ENCODE results near the gene TUBE1.

Gene TUBE1

GRCh38 chr6:112039431-112039770, 47.9 kb downstream of the TUBE1 start:
- no peak for DNase-seq (ENCODE audit: low read depth, low spot score)
- no peak overlapping the region for H3K4me3 ChIP-seq (ENCODE audit: low read length)

- no peak for DNase-seq (ENCODE audit: low read depth, low spot score)
- H3K4me3 ChIP-seq (ENCODE audit: low read length), result no peak overlapping the region
Observed at GRCh38 chr6:112038756-112039430, 48.4 kb downstream of the TUBE1 start.

- no peak for DNase-seq (ENCODE audit: low read depth, low spot score)
- H3K4me3 ChIP-seq (ENCODE audit: low read length), result no peak overlapping the region
Observed at GRCh38 chr6:112038268-112038667, 49.0 kb downstream of the TUBE1 start.

GRCh38 chr6:112037783-112038216, 49.5 kb downstream of the TUBE1 start:
- DNase-seq (ENCODE audit: low read depth, low spot score), result no peak
- no peak overlapping the region for H3K4me3 ChIP-seq (ENCODE audit: low read length)

- DNase-seq (ENCODE audit: low read depth, low spot score), result no peak
- H3K4me3 ChIP-seq (ENCODE audit: low read length), result no peak overlapping the region
Observed at GRCh38 chr6:112036088-112036637, 51.1 kb downstream of the TUBE1 start.

GRCh38 chr6:112034616-112034995, 52.7 kb downstream of the TUBE1 start:
- H3K4me3 ChIP-seq (ENCODE audit: low read length), result no peak overlapping the region
- no peak for DNase-seq (ENCODE audit: low read depth, low spot score)

GRCh38 chr6:112033791-112034615, 53.3 kb downstream of the TUBE1 start:
- H3K4me3 ChIP-seq (ENCODE audit: low read length), result no peak overlapping the region
- DNase-seq (ENCODE audit: low read depth, low spot score), result no peak

GRCh38 chr6:112032728-112033127, 54.6 kb downstream of the TUBE1 start:
- no peak for DNase-seq (ENCODE audit: low read depth, low spot score)
- no peak overlapping the region for H3K4me3 ChIP-seq (ENCODE audit: low read length)

GRCh38 chr6:112031960-112032359, 55.3 kb downstream of the TUBE1 start:
- H3K4me3 ChIP-seq (ENCODE audit: low read length), result no peak overlapping the region
- no peak for DNase-seq (ENCODE audit: low read depth, low spot score)

- no peak overlapping the region for H3K4me3 ChIP-seq (ENCODE audit: low read length)
- no peak for DNase-seq (ENCODE audit: low read depth, low spot score)
Observed at GRCh38 chr6:112030961-112031660, 56.2 kb downstream of the TUBE1 start.

GRCh38 chr6:112030206-112030960, 56.9 kb downstream of the TUBE1 start:
- no peak for DNase-seq (ENCODE audit: low read depth, low spot score)
- H3K4me3 ChIP-seq (ENCODE audit: low read length), result no peak overlapping the region

GRCh38 chr6:112029045-112029822, 58.0 kb downstream of the TUBE1 start:
- H3K4me3 ChIP-seq (ENCODE audit: low read length), result no peak overlapping the region
- DNase-seq (ENCODE audit: low read depth, low spot score), result peak; percentile 85

- H3K4me3 ChIP-seq (ENCODE audit: low read length), result peak overlapping the region; percentile 9; the same call in 1 of the 2 replicates
- DNase-seq (ENCODE audit: low read depth, low spot score), result peak; percentile 94
Observed at GRCh38 chr6:112027942-112028674, 59.2 kb downstream of the TUBE1 start.

- no peak for DNase-seq (ENCODE audit: low read depth, low spot score)
- H3K4me3 ChIP-seq (ENCODE audit: low read length), result no peak overlapping the region
Observed at GRCh38 chr6:112026933-112027332, 60.3 kb downstream of the TUBE1 start.

- no peak for DNase-seq (ENCODE audit: low read depth, low spot score)
Observed at GRCh38 chr6:112024464-112024863, 62.8 kb downstream of the TUBE1 start.

GRCh38 chr6:112022749-112023148, 64.5 kb downstream of the TUBE1 start:
- H3K4me3 ChIP-seq (ENCODE audit: low read length), result no peak overlapping the region
- no peak for DNase-seq (ENCODE audit: low read depth, low spot score)

More at GRCh38 chr6:112024464-112024863, 62.8 kb downstream of the TUBE1 start:
- H3K4me3 ChIP-seq (ENCODE audit: low read length), result no peak overlapping the region

- H3K4me3 ChIP-seq (ENCODE audit: low read length), result no peak overlapping the region
- no peak for DNase-seq (ENCODE audit: low read depth, low spot score)
Observed at GRCh38 chr6:112021691-112022310, 65.5 kb downstream of the TUBE1 start.

Measured in Jurkat, Clone E6-1 (cell line).